ENCODE data around the gene CGNL1. TPM values are rescaled to one million over a fixed set of nuclear protein-coding genes. Genes with fewer than 3 reads are reported as not detected.

CGNL1 gene
- total RNA-seq, 4 donors from 2014 or later, result 5.7 to 22.9 (median 14.5) TPM

- WGBS, 2 donors, result 78 to 81% methylated on average over 8 of the region's 8 CpGs
- intact Hi-C loops (cut with DNase I; ENCODE audit: low total_unique reads), result no loop called here
- no peak for DNase-seq (ENCODE audit: low spot score in 2 of 2)
- no peak overlapping the region for H3K4me3 ChIP-seq (ENCODE audit: low read depth, poor library complexity, severe bottlenecking)
- TF ChIP-seq CTCF (IDR thresholded peaks at IDR 0.05), result no peak
- no peak for TF ChIP-seq POLR2A (IDR thresholded peaks at IDR 0.05)
Observed at GRCh38 chr15:57596301-57596855, 220.1 kb downstream of the CGNL1 start.

- H3K4me3 ChIP-seq (ENCODE audit: low read depth, poor library complexity, severe bottlenecking), result no peak overlapping the region
- TF ChIP-seq CTCF (IDR thresholded peaks at IDR 0.05) (no peak), POLR2A (IDR thresholded peaks at IDR 0.05) (no peak)
- WGBS, 2 donors, result 39 to 45% methylated on average over 4 of the region's 4 CpGs
- DNase-seq (ENCODE audit: low spot score in 2 of 2), result no peak
- intact Hi-C loops (cut with DNase I; ENCODE audit: low total_unique reads), result no loop called here
Observed at GRCh38 chr15:57596978-57597377, 220.7 kb downstream of the CGNL1 start.

GRCh38 chr15:57597431-57597830, 221.1 kb downstream of the CGNL1 start:
- no peak overlapping the region for H3K4me3 ChIP-seq (ENCODE audit: low read depth, poor library complexity, severe bottlenecking)
- peak in 1 of 2 donors; percentile 26 for DNase-seq (ENCODE audit: low spot score in 2 of 2)
- WGBS, 2 donors, result 56 to 72% methylated on average over 3 of the region's 3 CpGs
- intact Hi-C loops (cut with DNase I; ENCODE audit: low total_unique reads), result no loop called here
- no peak for TF ChIP-seq CTCF (IDR thresholded peaks at IDR 0.05)
- TF ChIP-seq POLR2A (IDR thresholded peaks at IDR 0.05), result no peak

GRCh38 chr15:57598346-57598745, 222.0 kb downstream of the CGNL1 start:
- 93 to 96% methylated on average over 5 of the region's 5 CpGs for WGBS, 2 donors
- H3K4me3 ChIP-seq (ENCODE audit: low read depth, poor library complexity, severe bottlenecking), result no peak overlapping the region
- no peak for DNase-seq (ENCODE audit: low spot score in 2 of 2)
- intact Hi-C loops (cut with DNase I; ENCODE audit: low total_unique reads), result no loop called here
- TF ChIP-seq CTCF (IDR thresholded peaks at IDR 0.05), result no peak
- no peak for TF ChIP-seq POLR2A (IDR thresholded peaks at IDR 0.05)

- intact Hi-C loops (cut with DNase I; ENCODE audit: low total_unique reads), result no loop called here
- 83 to 87% methylated on average over 10 of the region's 10 CpGs for WGBS, 2 donors
- H3K4me3 ChIP-seq (ENCODE audit: low read depth, poor library complexity, severe bottlenecking), result no peak overlapping the region
- TF ChIP-seq CTCF (IDR thresholded peaks at IDR 0.05) (no peak), POLR2A (IDR thresholded peaks at IDR 0.05) (no peak)
- no peak for DNase-seq (ENCODE audit: low spot score in 2 of 2)
Observed at GRCh38 chr15:57599296-57599810, 223.0 kb downstream of the CGNL1 start.

GRCh38 chr15:57600197-57600596, 223.9 kb downstream of the CGNL1 start:
- 86 to 88% methylated on average over 1 of the region's 1 CpG for WGBS, 2 donors
- H3K4me3 ChIP-seq (ENCODE audit: low read depth, poor library complexity, severe bottlenecking), result no peak overlapping the region
- intact Hi-C loops (cut with DNase I; ENCODE audit: low total_unique reads), result no loop called here
- DNase-seq (ENCODE audit: low spot score in 2 of 2), result no peak
- TF ChIP-seq CTCF (IDR thresholded peaks at IDR 0.05) (no peak), POLR2A (IDR thresholded peaks at IDR 0.05) (no peak)

Measured in lower leg skin (tissue), 4 donors.